Stimulated activated CD8-positive, alpha-beta memory T cell treated with anti-CD3 and anti-CD28 coated beads, Interleukin-12 subunit alpha, Interleukin-12 subunit beta, amount 100 ng/mL, for 4 hours (primary cell): ENCODE data around the gene ENTPD2.

Experiments
- DNase-seq: peaks from one replicate; pipeline ENCODE4 v3.0.0-alpha.2; 2020; ENCODE audit warnings: low read depth

Gene ENTPD2

DNA sequence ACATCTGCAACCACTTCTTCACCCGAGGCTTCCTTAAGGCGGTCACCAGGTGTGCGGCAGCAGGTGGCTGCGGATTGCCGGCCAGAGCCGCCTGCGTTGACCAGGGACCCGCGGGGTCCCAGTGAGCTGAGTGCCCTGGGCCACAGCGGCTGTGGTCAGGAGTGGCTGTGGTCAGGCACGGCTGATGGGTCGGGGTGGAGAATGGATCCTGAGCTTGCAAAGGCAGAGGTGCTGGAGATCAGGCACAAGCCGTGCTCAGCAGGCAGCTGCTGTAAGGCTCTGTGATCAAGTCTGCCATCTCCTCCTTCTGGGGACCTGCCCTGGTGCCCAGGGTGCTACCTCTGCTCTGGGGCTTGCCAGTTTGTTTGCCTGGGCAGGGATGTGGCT lies 25.5 kb upstream of the ENTPD2 start:
- no peak for DNase-seq

GRCh38 chr9:137078701-137079400 lies 25.0 kb upstream of the ENTPD2 start:
- no peak for DNase-seq

GRCh38 chr9:137077758-137078693 lies 24.2 kb upstream of the ENTPD2 start:
- no peak for DNase-seq

- DNase-seq, result peak; percentile 37
Measured at GRCh38 chr9:137077010-137077747, 23.3 kb upstream of the ENTPD2 start, which contains the start of gene UAP1L1. TSS of gene UAP1L1 (plus strand) at chr9:137077517. CDS start at chr9:137077533, 16 bp downstream.

- no peak for DNase-seq
Measured at GRCh38 chr9:137076636-137077009, 22.8 kb upstream of the ENTPD2 start.

DNA sequence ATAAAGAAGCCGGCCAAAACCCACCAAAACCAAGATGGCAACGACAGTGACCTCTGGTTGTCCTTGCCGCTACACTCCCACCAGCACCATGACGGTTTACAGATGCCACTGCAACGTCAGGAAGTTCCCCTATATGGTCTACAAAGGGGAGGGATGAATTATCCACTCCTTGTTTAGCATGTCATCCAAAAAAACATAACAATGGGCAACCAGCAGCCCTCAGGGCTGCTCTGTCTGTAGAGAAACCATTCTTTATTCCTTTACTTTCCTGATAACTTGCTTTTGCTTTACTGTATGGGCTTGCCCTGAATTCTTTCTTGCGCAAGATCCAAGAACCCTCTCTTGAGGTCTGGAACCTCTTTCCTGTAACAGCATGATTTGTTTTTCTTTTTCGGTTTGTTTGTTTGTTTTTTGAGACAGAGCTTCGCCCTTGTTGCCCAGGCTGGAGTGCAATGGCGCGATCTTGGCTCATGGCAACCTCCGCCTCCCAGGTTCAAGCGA lies 21.5 kb upstream of the ENTPD2 start:
- no peak for DNase-seq

- DNase-seq, result no peak
Measured at GRCh38 chr9:137074657-137075274, 20.9 kb upstream of the ENTPD2 start.

DNA sequence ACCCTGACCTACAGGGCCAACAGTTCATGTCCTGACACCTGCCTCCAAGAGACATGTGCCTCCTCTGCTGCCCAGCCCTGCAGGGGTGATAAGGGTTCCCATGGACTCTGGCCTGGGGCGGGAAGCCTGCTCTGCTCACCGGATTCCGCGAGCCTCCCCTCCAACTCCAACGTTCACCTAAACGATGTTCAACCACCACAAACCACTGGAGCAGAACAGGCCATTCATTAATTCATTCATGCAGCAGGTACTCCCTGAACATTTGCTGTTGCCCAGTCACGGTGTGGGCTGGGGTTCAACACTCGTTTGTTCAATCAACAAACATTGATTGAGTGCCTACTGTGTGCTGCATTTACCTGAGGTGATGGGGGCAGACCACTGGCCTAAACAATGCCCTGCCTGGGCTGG lies 20.1 kb upstream of the ENTPD2 start:
- DNase-seq, result no peak

DNA sequence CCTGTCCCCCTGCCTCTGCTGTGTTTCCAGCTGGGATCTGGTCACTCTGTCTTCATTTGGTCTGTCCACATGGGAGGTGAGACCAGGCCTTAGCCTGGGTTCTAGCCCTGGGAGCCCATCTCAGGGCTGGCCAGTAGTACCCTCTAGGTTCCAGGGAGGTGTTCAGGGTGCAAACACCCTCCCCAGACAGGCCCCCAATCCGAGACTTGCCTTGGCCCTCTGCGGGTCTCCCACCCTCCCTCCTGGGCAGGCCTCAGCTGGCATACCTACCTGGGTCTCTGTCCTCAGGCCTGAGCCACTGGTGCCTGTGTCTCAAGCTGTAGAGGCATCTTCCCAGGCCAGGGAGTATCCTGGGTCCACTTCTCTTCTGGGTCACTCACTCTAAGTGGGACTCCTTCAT lies 17.4 kb upstream of the ENTPD2 start:
- DNase-seq, result no peak

GRCh38 chr9:137070906-137071275 lies 17.0 kb upstream of the ENTPD2 start:
- DNase-seq, result no peak

DNA sequence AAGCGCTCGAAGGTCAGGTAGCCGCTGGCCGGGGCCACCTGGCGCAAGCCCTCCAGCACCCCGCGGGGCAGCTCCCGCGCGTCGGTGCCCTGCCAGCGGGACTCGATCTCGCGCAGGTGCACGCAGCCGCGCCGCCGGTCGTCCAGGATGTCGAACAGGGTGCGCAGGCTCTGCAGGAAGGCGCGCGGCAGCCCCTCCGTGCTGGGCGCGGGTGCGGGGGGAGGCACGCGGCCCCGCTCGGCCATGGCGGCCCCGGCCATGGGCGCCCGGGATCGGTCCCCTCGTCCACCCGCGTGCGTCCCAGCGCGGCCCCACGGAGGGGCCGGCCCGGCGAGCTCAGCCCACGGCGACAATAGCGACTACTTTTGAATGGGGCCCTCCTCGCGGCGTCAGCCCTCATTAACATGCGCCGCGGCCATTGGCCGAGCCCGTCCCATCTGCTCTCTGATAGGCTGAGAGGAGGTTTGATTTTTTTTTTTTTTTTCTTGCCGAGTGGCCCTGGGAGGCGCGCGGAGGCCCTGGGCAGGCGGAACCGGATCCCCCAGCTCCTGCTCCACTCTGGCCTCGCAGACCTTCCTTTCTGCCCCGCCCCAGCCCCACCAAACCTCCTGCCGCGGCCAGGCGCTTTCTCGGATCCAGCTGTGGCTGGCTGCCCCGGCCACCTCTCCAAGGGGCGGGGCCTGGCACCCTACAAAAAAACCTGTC lies 16.5 kb upstream of the ENTPD2 start, which contains the start of gene SAPCD2:
TSS of gene SAPCD2 (minus strand) at position 357 of the 705 bp plus-strand sequence. CDS start at position 260, 97 bp downstream.
- DNase-seq, result peak; percentile 68

GRCh38 chr9:137069508-137070091 lies 15.7 kb upstream of the ENTPD2 start:
- DNase-seq, result no peak

DNA sequence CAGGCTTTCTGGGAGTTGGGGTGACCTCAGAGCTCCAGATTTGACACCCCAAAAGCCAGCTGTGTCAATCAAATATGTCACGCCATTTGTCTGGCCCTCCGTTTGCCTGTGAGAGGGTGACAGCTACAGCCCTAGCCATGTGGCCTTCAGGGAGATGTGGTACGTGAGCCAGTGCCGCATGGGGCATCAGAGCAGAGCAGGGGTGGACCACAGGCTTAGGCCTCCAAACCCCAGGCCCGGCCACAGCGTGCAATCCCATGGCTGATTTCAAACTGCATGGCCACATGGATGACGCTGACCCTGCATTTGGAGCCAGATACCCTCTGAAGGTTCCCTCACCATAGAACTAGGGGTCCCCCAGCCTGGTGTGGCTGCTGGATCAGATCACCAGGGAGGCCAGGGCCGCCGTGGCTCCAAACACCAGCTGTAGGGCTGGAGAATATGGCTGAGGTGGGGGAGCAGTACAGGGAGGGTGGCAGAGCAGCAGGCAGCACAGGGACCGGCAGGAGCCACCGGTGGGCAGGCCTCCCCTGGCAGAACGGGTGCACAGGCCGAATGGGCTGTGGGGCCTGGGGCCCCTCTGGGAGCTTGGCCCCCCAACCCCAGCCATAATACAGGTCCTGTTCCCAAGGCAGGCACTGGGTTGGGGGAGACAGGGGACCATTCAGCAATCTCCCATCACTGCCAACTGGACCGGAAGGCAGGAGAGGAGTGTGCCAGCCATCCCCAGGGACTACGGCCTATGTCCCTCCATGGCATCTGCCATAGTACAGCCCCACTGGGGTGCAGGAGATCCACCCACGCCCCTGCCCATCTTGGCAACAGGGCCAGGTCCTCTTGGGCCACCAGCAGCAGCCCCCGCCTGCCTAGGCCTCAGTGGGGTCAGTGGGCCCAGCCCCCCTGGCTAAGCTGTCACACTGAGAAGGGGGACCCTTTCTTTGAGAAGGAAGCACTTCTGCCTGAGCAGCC lies 15.0 kb upstream of the ENTPD2 start:
- DNase-seq, result no peak

DNA sequence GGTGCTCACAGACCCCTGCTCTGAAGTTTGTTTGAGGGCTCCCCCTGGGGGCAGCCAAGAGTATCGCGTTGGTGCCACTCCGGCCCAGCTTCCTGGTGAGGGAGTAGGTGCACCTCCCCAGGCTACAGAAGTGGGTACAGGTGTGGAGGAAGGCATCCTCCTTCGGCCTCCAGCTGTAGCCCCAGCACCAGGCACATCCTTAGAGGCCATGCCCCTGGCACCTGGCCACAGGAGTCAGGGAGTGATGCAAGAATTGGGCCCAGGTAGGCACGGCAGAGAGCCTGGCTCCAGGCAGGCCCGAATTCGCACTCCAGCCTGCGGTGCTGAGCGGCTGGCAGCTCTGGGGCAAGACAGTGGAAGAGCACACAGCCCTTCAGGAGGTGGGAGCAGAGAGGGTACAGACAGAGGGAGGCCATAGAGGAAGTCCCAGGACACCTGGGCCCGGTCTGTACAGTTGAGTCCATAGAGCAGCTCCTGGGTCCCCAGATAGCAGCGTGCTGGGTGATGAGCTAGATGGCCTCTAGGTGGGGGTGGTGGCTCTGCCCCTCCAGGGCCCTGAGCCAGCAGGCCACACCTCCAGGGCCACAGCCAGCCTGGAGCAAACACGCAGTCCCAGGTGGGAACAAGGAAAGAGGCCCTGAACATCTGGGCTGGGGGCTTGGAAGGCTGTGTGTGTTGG lies 14.1 kb upstream of the ENTPD2 start:
- peak; percentile 70 for DNase-seq

DNA sequence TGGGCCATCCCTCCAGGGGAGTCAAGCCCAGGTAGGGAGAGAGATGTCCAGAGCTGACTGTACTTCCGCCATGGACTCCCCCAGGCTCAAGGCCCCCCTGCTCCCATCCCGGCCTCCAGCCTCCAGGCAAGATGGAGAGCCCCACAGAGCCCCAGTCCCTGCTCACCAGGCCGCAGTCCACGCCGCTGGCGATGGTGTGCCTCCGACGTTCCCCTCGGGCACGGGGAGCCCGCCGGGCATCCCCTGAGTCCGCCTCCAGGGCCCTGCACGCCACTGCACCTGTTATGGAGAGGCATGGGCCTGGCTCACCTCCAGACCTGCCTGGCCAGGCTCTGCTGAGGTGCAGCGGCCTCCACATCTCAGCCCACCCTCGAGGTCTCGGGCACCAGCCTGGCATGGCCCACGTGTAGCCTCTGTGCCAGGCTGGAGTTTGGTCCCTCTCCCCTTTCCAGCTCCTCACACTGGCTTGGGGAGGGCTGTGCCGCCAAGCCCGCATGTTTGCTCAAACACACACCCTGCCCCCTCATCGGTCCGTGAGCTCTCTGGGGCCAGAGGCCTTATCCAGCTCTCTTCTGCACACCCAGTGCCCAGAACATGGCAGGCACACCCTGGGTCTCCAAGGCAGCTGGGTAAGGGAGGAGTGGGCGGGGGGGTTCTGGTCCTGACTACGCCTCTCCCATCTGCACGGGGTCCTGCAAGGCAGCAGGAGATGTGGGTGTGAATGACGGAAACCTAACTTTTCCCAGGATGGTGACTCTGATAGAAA lies 12.4 kb upstream of the ENTPD2 start:
- DNase-seq, result no peak

DNA sequence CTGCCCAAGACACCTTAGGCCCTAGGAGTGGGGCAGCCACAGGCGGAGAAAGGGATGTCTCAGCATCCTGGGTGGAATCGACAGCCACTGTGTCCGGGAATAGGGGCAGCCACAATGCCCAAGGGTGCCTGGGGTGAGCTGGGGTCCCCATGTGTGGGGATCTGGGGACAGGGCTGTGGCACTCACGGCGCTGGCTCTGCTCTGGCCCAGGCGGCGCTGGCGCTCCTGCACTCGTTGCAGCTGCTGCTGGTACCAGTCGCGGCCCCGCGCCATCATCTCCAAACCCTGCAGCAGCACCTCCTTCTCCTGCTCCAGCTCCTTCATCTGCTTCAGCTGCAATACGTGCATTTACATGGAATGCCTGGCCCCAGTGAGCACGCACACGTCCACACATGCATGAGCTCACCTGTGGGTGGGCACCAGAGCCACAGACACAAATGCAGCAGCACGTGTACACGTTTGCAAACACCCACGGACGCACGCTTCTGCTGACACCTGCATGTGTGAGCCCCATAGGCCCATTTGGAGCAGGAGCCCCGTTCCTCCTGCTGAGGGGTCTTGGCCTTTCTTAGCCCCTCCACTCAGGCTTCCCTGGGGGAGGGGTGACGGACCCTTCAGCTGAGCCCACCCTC lies 11.6 kb upstream of the ENTPD2 start:
- DNase-seq, result no peak

DNA sequence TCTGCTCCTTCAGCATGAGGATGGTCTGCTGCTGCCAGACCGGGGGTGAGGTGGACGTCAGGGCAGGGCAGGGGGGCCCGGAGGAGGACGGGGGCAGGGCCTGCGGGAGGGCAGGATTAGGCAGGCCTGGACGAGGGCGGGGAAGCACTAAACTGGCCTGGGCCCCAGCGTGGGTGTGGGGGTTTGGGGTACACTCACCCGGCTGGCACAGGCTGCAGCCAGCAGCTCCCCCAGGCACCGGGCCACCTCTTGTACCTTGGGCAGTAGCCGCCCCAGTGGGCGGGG lies 11.0 kb upstream of the ENTPD2 start:
- no peak for DNase-seq
